Stimulated activated naive CD8-positive, alpha-beta T cell treated with anti-CD3 and anti-CD28 coated beads, Interleukin-15, amount 100 ng/mL, for 72 hours (primary cell): ENCODE measurements around the gene ERICH6B.

Source experiments
- ATAC-seq: fragments of 150-1000 bp; cut with Tn5 transposase; 2 replicates; pipeline ENCODE4 v1.10.0; 2021; ENCODE audit warnings: mild to moderate bottlenecking, moderate library complexity
- DNase-seq, 2 donors: peaks; one replicate each; pipeline ENCODE4 v3.0.0; 2021 to 2022
- H3K27ac Mint-ChIP-seq, 2 donors: one replicate each; pipeline ENCODE4 v1.8.0; 2022; ENCODE audit warnings: mild to moderate bottlenecking in 2 of 2, mixed read lengths in 2 of 2, moderate library complexity in 2 of 2
- H3K27me3 Mint-ChIP-seq: one replicate; pipeline ENCODE4 v1.8.0; 2022; ENCODE audit warnings: mixed read lengths
- H3K4me1 Mint-ChIP-seq: one replicate; pipeline ENCODE4 v1.8.0; 2022; ENCODE audit warnings: mild to moderate bottlenecking, mixed read lengths
- H3K4me3 Mint-ChIP-seq, 2 donors: one replicate each; pipeline ENCODE4 v1.8.0; 2022; ENCODE audit warnings: mild to moderate bottlenecking in 2 of 2, mixed read lengths in 2 of 2, moderate library complexity in 1 of 2
- H3K9me3 Mint-ChIP-seq, 2 donors: one replicate each; pipeline ENCODE4 v1.8.0; 2022; ENCODE audit warnings: mixed read lengths in 2 of 2

Gene ERICH6B

GRCh38 chr13:45623516-45624090, 8.1 kb upstream of the ERICH6B start:
- no peak overlapping the region for H3K27ac Mint-ChIP-seq
- H3K9me3 Mint-ChIP-seq = peaks cover 0 to 5% of the 10 kb centered on the region in 2 donors
- DNase-seq = peak in 1 of 2 donors; percentile 5
- H3K4me3 Mint-ChIP-seq = no peak overlapping the region
- no peaks in the 10 kb centered on the region for H3K4me1 Mint-ChIP-seq
- ATAC-seq = no peak
- H3K27me3 Mint-ChIP-seq = peaks cover 40% of the 10 kb centered on the region

GRCh38 chr13:45621950-45622349, 6.4 kb upstream of the ERICH6B start:
- Mint-ChIP-seq H3K27me3 (peaks cover 57% of the 10 kb centered on the region), H3K4me1 (no peaks in the 10 kb centered on the region), H3K9me3 (peaks cover 0 to 5% of the 10 kb centered on the region in 2 donors), H3K27ac (no peak overlapping the region), H3K4me3 (no peak overlapping the region)
- DNase-seq (no peak), ATAC-seq (no peak)

GRCh38 chr13:45607931-45608330, 7.6 kb downstream of the ERICH6B start:
- peaks cover 32% of the 10 kb centered on the region for H3K27me3 Mint-ChIP-seq
- H3K9me3 Mint-ChIP-seq = no peaks in the 10 kb centered on the region

GRCh38 chr13:45604892-45605291, 10.6 kb downstream of the ERICH6B start:
- H3K27me3 Mint-ChIP-seq = peaks cover 31% of the 10 kb centered on the region

More at GRCh38 chr13:45607931-45608330, 7.6 kb downstream of the ERICH6B start:
- DNase-seq = no peak
- Mint-ChIP-seq H3K4me3 (no peak overlapping the region), H3K27ac (no peak overlapping the region), H3K4me1 (no peaks in the 10 kb centered on the region)
- ATAC-seq = no peak

GRCh38 chr13:45603338-45603737, 12.2 kb downstream of the ERICH6B start:
- peak overlapping the region in 1 of 2 donors; percentile 23 for H3K27ac Mint-ChIP-seq
- H3K9me3 Mint-ChIP-seq = no peaks in the 10 kb centered on the region
- ATAC-seq (no peak), DNase-seq (no peak)
- no peak overlapping the region for H3K4me3 Mint-ChIP-seq
- peaks cover 25% of the 10 kb centered on the region for H3K27me3 Mint-ChIP-seq
- H3K4me1 Mint-ChIP-seq = no peaks in the 10 kb centered on the region

More at GRCh38 chr13:45604892-45605291, 10.6 kb downstream of the ERICH6B start:
- no peaks in the 10 kb centered on the region for H3K4me1 Mint-ChIP-seq
- ATAC-seq (no peak), DNase-seq (no peak)
- no peak overlapping the region for H3K27ac Mint-ChIP-seq
- H3K9me3 Mint-ChIP-seq = no peaks in the 10 kb centered on the region
- H3K4me3 Mint-ChIP-seq = no peak overlapping the region

GRCh38 chr13:45602183-45603170, 13.1 kb downstream of the ERICH6B start:
- Mint-ChIP-seq H3K4me1 (no peaks in the 10 kb centered on the region), H3K27ac (no peak overlapping the region), H3K27me3 (peaks cover 25% of the 10 kb centered on the region), H3K9me3 (no peaks in the 10 kb centered on the region), H3K4me3 (no peak overlapping the region)
- DNase-seq (no peak), ATAC-seq (no peak)

GRCh38 chr13:45601680-45602079, 13.9 kb downstream of the ERICH6B start:
- Mint-ChIP-seq H3K4me1 (no peaks in the 10 kb centered on the region), H3K27ac (no peak overlapping the region), H3K9me3 (no peaks in the 10 kb centered on the region), H3K4me3 (no peak overlapping the region), H3K27me3 (peaks cover 30% of the 10 kb centered on the region)
- ATAC-seq (no peak), DNase-seq (no peak)

- Mint-ChIP-seq H3K27ac (no peak overlapping the region), H3K4me1 (no peaks in the 10 kb centered on the region), H3K27me3 (peaks cover 27% of the 10 kb centered on the region), H3K9me3 (no peaks in the 10 kb centered on the region), H3K4me3 (no peak overlapping the region)
- DNase-seq (no peak), ATAC-seq (no peak)
Measured at GRCh38 chr13:45598597-45598996, 16.9 kb downstream of the ERICH6B start.

GRCh38 chr13:45596800-45597475, 18.6 kb downstream of the ERICH6B start:
- no peak overlapping the region for H3K27ac Mint-ChIP-seq
- DNase-seq (no peak), ATAC-seq (no peak)
- peaks cover 9% of the 10 kb centered on the region for H3K4me1 Mint-ChIP-seq
- H3K9me3 Mint-ChIP-seq = no peaks in the 10 kb centered on the region
- no peak overlapping the region for H3K4me3 Mint-ChIP-seq
- H3K27me3 Mint-ChIP-seq = peaks cover 22% of the 10 kb centered on the region

- H3K27ac Mint-ChIP-seq = no peak overlapping the region
- ATAC-seq = no peak
- no peak for DNase-seq
- no peak overlapping the region for H3K4me3 Mint-ChIP-seq
- peaks cover 9% of the 10 kb centered on the region for H3K4me1 Mint-ChIP-seq
- peaks cover 22% of the 10 kb centered on the region for H3K27me3 Mint-ChIP-seq
- H3K9me3 Mint-ChIP-seq = no peaks in the 10 kb centered on the region
Measured at GRCh38 chr13:45595965-45596364, 19.6 kb downstream of the ERICH6B start.

- Mint-ChIP-seq H3K9me3 (no peaks in the 10 kb centered on the region), H3K27me3 (peaks cover 22% of the 10 kb centered on the region)
Measured at GRCh38 chr13:45594764-45595163, 20.8 kb downstream of the ERICH6B start.

GRCh38 chr13:45594227-45594626, 21.3 kb downstream of the ERICH6B start:
- DNase-seq (no peak), ATAC-seq (no peak)
- Mint-ChIP-seq H3K9me3 (no peaks in the 10 kb centered on the region), H3K4me1 (peaks cover 9% of the 10 kb centered on the region), H3K4me3 (no peak overlapping the region), H3K27ac (no peak overlapping the region), H3K27me3 (peaks cover 20% of the 10 kb centered on the region)

More at GRCh38 chr13:45594764-45595163, 20.8 kb downstream of the ERICH6B start:
- no peak overlapping the region for H3K4me3 Mint-ChIP-seq
- ATAC-seq (no peak), DNase-seq (no peak)
- peaks cover 9% of the 10 kb centered on the region for H3K4me1 Mint-ChIP-seq
- no peak overlapping the region for H3K27ac Mint-ChIP-seq

GRCh38 chr13:45592758-45593157, 22.8 kb downstream of the ERICH6B start:
- peaks cover 9% of the 10 kb centered on the region for H3K4me1 Mint-ChIP-seq
- peak; percentile 88 for ATAC-seq
- H3K4me3 Mint-ChIP-seq = no peak overlapping the region
- peaks cover 15% of the 10 kb centered on the region for H3K27me3 Mint-ChIP-seq
- no peaks in the 10 kb centered on the region for H3K9me3 Mint-ChIP-seq
- H3K27ac Mint-ChIP-seq = peak overlapping the region; percentile 57 to 82
- DNase-seq = no peak

GRCh38 chr13:45590066-45590465, 25.5 kb downstream of the ERICH6B start:
- ATAC-seq (no peak), DNase-seq (no peak)
- peaks cover 9% of the 10 kb centered on the region for H3K4me1 Mint-ChIP-seq
- no peaks in the 10 kb centered on the region for H3K9me3 Mint-ChIP-seq
- no peak overlapping the region for H3K4me3 Mint-ChIP-seq
- no peak overlapping the region for H3K27ac Mint-ChIP-seq
- no peaks in the 10 kb centered on the region for H3K27me3 Mint-ChIP-seq

- Mint-ChIP-seq H3K4me3 (no peak overlapping the region), H3K27ac (no peak overlapping the region), H3K4me1 (peaks cover 7% of the 10 kb centered on the region), H3K27me3 (no peaks in the 10 kb centered on the region), H3K9me3 (no peaks in the 10 kb centered on the region)
- DNase-seq = no peak
- ATAC-seq = no peak
Measured at GRCh38 chr13:45587897-45588296, 27.6 kb downstream of the ERICH6B start.

GRCh38 chr13:45584816-45585215, 30.7 kb downstream of the ERICH6B start:
- no peaks in the 10 kb centered on the region for H3K4me1 Mint-ChIP-seq
- ATAC-seq (no peak), DNase-seq (no peak)
- H3K27me3 Mint-ChIP-seq = no peaks in the 10 kb centered on the region
- H3K9me3 Mint-ChIP-seq = no peaks in the 10 kb centered on the region
- H3K27ac Mint-ChIP-seq = no peak overlapping the region
- no peak overlapping the region for H3K4me3 Mint-ChIP-seq
